Measurements from ENCODE around the gene FDPS. TPM values are rescaled to one million over a fixed set of nuclear protein-coding genes. Genes with fewer than 3 reads are reported as not detected.
A peak's percentile ranks its signal among the peaks of the same experiment; 100 is the strongest.

FDPS gene
- total RNA-seq, 2 experiments from 2014 or later, result 255 to 354 TPM

DNA sequence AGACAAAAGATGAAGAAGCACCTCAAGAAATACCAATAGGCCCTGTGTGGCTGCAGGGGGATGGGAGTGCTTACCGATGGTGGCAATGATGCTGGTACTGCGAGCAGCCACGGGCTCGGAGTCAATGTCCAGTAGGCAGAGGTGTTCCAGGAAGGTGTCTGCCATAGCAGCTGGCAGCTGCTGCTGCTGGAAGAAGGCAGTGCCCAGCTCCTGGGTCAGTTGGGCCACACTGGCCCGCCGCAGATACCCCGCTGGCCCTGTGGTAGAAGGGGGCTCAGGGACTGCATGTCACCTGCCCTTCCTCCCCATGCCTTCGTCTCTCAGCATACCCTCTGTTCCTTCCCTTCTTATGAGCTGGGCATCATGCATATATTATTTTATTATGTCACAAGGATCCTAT is 8.6 kb upstream of the FDPS start:
- no peaks in the 10 kb centered on the region for H3K4me1 Mint-ChIP-seq
- POLR2A ChIA-PET, result no interaction called here
- no peaks in the 10 kb centered on the region for H3K36me3 Mint-ChIP-seq (ENCODE audit: low read depth)
- H3K4me3 Mint-ChIP-seq, result no peak overlapping the region
- H3K9me3 Mint-ChIP-seq (ENCODE audit: low read depth), result no peaks in the 10 kb centered on the region
- no peak overlapping the region for H3K27ac Mint-ChIP-seq
- DNase-seq (no peak), ATAC-seq (no peak)
- intact Hi-C loops (cut with DNase I, micrococcal nuclease), result loop anchor here in 1 of 2 experiments (10.0 kb wide), 1 partner anchor 725 kb away; the partner anchor contains the start of gene SSR2
- peaks cover 19% of the 10 kb centered on the region for H3K27me3 Mint-ChIP-seq
- CTCF ChIA-PET, result interaction anchor here (0.6 kb wide), 1 partner anchor 100 kb away, joined by 3 read pairs; no protein-coding TSS in a partner anchor

DNA sequence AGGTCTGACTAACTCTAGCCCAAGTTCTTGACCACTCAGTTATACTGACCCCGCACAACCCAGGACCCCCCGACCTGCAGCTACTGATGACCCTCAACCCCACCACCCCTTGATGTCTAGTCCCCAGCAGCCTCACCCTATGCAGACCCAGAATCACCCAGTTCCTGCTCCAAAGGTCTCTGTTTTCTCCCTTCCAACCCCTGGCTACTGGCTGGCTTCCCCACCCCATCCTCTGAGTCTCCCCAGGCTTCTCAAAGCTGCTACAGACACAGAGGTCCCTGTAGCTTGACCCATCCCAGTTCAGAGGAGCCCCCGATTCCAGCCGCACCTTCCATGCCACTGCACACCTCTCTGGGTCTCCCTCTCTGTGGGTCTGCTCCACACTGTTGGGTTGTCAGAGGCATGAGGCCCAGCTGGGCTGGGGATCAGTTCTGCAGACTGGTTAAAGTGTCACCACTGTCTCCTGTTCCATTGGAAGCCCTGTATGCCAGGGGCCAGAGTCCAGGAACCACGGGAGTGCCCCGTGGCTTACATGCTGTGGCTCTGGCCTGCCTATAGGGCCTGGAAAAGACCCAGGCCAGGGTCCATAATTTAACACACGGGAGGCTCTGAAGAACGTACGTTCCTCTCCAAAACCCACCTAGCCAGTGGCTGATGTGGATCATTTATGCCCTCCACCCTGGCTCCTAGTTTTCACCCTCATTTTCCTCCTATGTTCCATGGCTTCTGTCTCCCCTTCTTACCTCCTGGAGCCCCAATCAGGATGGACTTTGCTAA is 7.9 kb upstream of the FDPS start:
- ChIA-PET CTCF (interaction anchor here (0.6 kb wide), 1 partner anchor 100 kb away, joined by 3 read pairs; no protein-coding TSS in a partner anchor), POLR2A (no interaction called here)
- no peak for DNase-seq
- H3K27ac Mint-ChIP-seq, result no peak overlapping the region
- intact Hi-C loops (cut with DNase I, micrococcal nuclease), result loop anchor here in 1 of 2 experiments (10.0 kb wide), 1 partner anchor 724 kb away; the partner anchor contains the start of gene SSR2
- no peaks in the 10 kb centered on the region for H3K36me3 Mint-ChIP-seq (ENCODE audit: low read depth)
- no peak overlapping the region for H3K4me3 Mint-ChIP-seq
- H3K9me3 Mint-ChIP-seq (ENCODE audit: low read depth), result no peaks in the 10 kb centered on the region
- ATAC-seq, result no peak
- peaks cover 16% of the 10 kb centered on the region for H3K27me3 Mint-ChIP-seq
- no peaks in the 10 kb centered on the region for H3K4me1 Mint-ChIP-seq

DNA sequence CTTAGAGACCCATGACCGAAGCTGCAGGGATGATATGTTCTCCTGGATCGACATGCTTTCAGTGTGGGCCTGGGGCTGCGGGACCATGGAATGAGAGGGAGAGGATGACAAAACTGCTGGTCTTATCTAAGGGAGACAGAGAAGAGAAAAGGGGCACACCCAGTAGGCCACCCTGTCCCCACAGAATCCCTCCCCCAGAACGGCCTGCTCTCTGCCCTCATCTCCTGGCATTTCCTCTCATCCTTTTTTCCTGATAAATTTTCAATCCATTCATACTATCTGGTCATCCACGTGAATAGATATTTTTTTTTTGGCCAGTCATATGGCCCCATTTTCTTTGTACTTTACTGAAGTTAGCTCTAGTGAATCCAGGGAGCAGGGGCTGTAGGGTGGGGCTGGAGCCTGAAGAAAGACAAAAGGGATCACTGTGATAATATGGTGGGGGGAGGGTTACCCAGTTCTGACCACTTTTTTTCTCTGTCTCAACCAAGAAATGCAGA is 7.3 kb upstream of the FDPS start, which contains the start of gene PKLR:
TSS of gene PKLR (minus strand) at position 97 of the 500 bp plus-strand sequence. CDS start at position 54, 43 bp downstream.
- ChIA-PET CTCF (no interaction called here), POLR2A (interaction anchor here (0.6 to 0.7 kb wide), 2 partner anchors 28 to 820 kb away, joined by 4 read pairs; partner anchors contain the start of gene CLK2)
- no peak for ATAC-seq

GRCh38 chr1:155304558-155305063 is 4.1 kb upstream of the FDPS start:
- Mint-ChIP-seq H3K4me1 (peaks cover 11% of the 10 kb centered on the region), H3K27ac (no peak overlapping the region), H3K36me3 (ENCODE audit: low read depth) (peaks cover 4% of the 10 kb centered on the region), H3K4me3 (no peak overlapping the region), H3K9me3 (ENCODE audit: low read depth) (no peaks in the 10 kb centered on the region), H3K27me3 (no peaks in the 10 kb centered on the region)
- intact Hi-C loops (cut with DNase I, micrococcal nuclease), result loop anchor here (5.0 to 10.0 kb wide), 3 partner anchors 42 to 720 kb away; partner anchors contain the start of genes DAP3 (in 1 of the 2), SCAMP3 (in 1 of the 2), SSR2 (in 1 of the 2) and YY1AP1 (in 1 of the 2)
- ATAC-seq, result no peak
- POLR2A ChIA-PET, result no interaction called here
- CTCF ChIA-PET, result interaction anchor here (0.9 to 1.6 kb wide), 3 partner anchors 26 to 168 kb away, joined by 3 to 7 read pairs (median 4); no protein-coding TSS in a partner anchor
- DNase-seq, result no peak

More for the DNA sequence above, 7.3 kb upstream of the FDPS start, which contains the start of gene PKLR:
- H3K27me3 Mint-ChIP-seq, result peaks cover 12% of the 10 kb centered on the region
- intact Hi-C loops (cut with DNase I, micrococcal nuclease), result loop anchor here in 1 of 2 experiments (10.0 kb wide), 1 partner anchor 723 kb away; the partner anchor contains the start of gene SSR2
- no peak within 1 kb of the TSS for H3K4me3 Mint-ChIP-seq
- no peak for DNase-seq
- H3K36me3 Mint-ChIP-seq (ENCODE audit: low read depth), result no peaks in the 10 kb centered on the region
- no peaks in the 10 kb centered on the region for H3K9me3 Mint-ChIP-seq (ENCODE audit: low read depth)
- H3K27ac Mint-ChIP-seq, result no peak within 1 kb of the TSS
- no peaks in the 10 kb centered on the region for H3K4me1 Mint-ChIP-seq

- H3K36me3 Mint-ChIP-seq (ENCODE audit: low read depth), result peaks cover 16% of the 10 kb centered on the region
- intact Hi-C loops (cut with DNase I, micrococcal nuclease), result loop anchor here (5.0 to 10.0 kb wide), 3 partner anchors 44 to 719 kb away; partner anchors contain the start of genes DAP3 (in 1 of the 2), SCAMP3 (in 1 of the 2), SSR2 (in 1 of the 2) and YY1AP1 (in 1 of the 2)
- ChIA-PET POLR2A (no interaction called here), CTCF (interaction anchor here (0.6 to 1.6 kb wide), 3 partner anchors 8 to 27 kb away, joined by 3 to 7 read pairs (median 3); no protein-coding TSS in a partner anchor)
- H3K4me3 Mint-ChIP-seq, result no peak overlapping the region
- peak overlapping the region; percentile 47 for H3K27ac Mint-ChIP-seq
- H3K4me1 Mint-ChIP-seq, result peaks cover 21% of the 10 kb centered on the region
- no peaks in the 10 kb centered on the region for H3K27me3 Mint-ChIP-seq
- H3K9me3 Mint-ChIP-seq (ENCODE audit: low read depth), result no peaks in the 10 kb centered on the region
- ATAC-seq, result no peak
- DNase-seq, result no peak
Measured at GRCh38 chr1:155305881-155306391, 2.7 kb upstream of the FDPS start.

DNA sequence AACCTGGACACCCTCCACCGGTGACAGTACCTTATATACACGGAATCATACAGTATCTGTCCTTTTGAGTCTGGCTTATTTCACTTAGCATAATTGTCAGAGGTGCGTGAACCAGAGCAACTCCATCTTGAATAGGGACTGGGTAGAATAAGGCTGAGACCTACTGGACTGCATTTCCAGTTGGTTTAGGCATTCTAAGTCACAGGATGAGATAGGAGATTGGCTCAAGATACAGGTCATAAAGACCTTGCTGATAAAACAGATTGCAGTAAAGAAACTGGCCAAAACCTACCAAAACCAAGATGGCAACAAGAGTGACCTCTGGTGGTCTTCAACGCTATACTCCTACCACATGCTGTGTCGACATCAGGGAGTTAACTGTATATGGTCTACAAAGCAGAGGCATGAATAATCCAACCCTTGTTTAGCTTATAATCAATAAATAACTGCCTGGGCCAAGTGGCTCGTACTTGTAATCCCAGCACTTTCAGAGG is 1.4 kb upstream of the FDPS start:
- no peaks in the 10 kb centered on the region for H3K9me3 Mint-ChIP-seq (ENCODE audit: low read depth)
- ChIA-PET POLR2A (interaction anchor here (0.7 to 1.2 kb wide), 3 partner anchors 17 to 1000 kb away, joined by 3 to 4 read pairs (median 3); no protein-coding TSS in a partner anchor), CTCF (interaction anchor here (0.8 to 2.4 kb wide), 10 partner anchors 9 to 80 kb away, joined by 3 to 28 read pairs (median 5); partner anchors contain the start of genes CLK2 and RUSC1)
- peak overlapping the region; percentile 98 for H3K27ac Mint-ChIP-seq
- H3K27me3 Mint-ChIP-seq, result no peaks in the 10 kb centered on the region
- ATAC-seq, result no peak
- peak overlapping the region; percentile 88 for H3K4me3 Mint-ChIP-seq
- intact Hi-C loops (cut with DNase I, micrococcal nuclease), result loop anchor here (5.0 to 10.0 kb wide), 3 partner anchors 45 to 718 kb away; partner anchors contain the start of genes DAP3 (in 1 of the 2), SCAMP3 (in 1 of the 2), SSR2 (in 1 of the 2) and YY1AP1 (in 1 of the 2)
- H3K4me1 Mint-ChIP-seq, result peaks cover 32% of the 10 kb centered on the region
- H3K36me3 Mint-ChIP-seq (ENCODE audit: low read depth), result peaks cover 26% of the 10 kb centered on the region
- peak; percentile 22 for DNase-seq

DNA sequence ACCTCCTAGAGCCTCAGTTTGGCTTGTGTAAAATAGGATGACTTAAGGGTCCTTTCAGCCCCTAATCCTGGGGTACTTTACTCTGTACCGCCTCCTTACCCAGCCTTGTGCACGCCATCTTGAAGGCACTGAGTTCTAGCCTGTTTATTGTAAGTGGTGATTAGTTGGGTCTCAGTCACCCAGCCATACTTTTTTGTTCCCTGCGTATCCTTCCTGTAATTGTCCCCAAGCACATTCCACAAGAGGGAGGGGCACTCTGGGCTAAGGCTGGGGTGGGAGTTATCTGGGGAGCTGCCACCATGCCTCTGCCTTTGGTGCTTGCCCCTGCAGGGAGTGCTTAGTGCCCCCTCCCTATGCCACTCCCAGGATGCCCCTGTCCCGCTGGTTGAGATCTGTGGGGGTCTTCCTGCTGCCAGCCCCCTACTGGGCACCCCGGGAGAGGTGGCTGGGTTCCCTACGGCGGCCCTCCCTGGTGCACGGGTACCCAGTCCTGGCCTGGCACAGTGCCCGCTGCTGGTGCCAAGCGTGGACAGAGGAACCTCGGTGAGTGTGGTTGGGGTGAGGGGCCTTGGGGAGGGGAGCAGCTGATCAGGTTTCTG is 856 bp downstream of the FDPS start:
- Mint-ChIP-seq H3K4me1 (peaks cover 34% of the 10 kb centered on the region), H3K36me3 (ENCODE audit: low read depth) (peaks cover 41% of the 10 kb centered on the region), H3K27me3 (no peaks in the 10 kb centered on the region), H3K4me3 (peak overlapping the region; percentile 88), H3K9me3 (ENCODE audit: low read depth) (no peaks in the 10 kb centered on the region), H3K27ac (peak overlapping the region; percentile 98)
- DNase-seq (peak; percentile 20), ATAC-seq (no peak)
- ChIA-PET POLR2A (no interaction called here), CTCF (no interaction called here)
- intact Hi-C loops (cut with DNase I, micrococcal nuclease), result loop anchor here (2.0 to 10.0 kb wide), 5 partner anchors 33 to 715 kb away; partner anchors contain the start of genes DAP3 (in 1 of the 2), HCN3 (in 1 of the 2), MTX1 (in 1 of the 2) and SCAMP3 (in 1 of the 2)

GRCh38 chr1:155313261-155313660 is 4.6 kb downstream of the FDPS start:
- DNase-seq (no peak), ATAC-seq (no peak)
- ChIA-PET CTCF (interaction anchor here (0.6 to 1.6 kb wide), 2 partner anchors 63 to 491 kb away, joined by 3 to 7 read pairs; no protein-coding TSS in a partner anchor), POLR2A (no interaction called here)
- intact Hi-C loops (cut with DNase I, micrococcal nuclease), result no loop called here
- H3K4me3 Mint-ChIP-seq, result no peak overlapping the region
- peaks cover 25% of the 10 kb centered on the region for H3K4me1 Mint-ChIP-seq
- no peaks in the 10 kb centered on the region for H3K27me3 Mint-ChIP-seq
- H3K9me3 Mint-ChIP-seq (ENCODE audit: low read depth), result no peaks in the 10 kb centered on the region
- no peak overlapping the region for H3K27ac Mint-ChIP-seq
- H3K36me3 Mint-ChIP-seq (ENCODE audit: low read depth), result peaks cover 55% of the 10 kb centered on the region

DNA sequence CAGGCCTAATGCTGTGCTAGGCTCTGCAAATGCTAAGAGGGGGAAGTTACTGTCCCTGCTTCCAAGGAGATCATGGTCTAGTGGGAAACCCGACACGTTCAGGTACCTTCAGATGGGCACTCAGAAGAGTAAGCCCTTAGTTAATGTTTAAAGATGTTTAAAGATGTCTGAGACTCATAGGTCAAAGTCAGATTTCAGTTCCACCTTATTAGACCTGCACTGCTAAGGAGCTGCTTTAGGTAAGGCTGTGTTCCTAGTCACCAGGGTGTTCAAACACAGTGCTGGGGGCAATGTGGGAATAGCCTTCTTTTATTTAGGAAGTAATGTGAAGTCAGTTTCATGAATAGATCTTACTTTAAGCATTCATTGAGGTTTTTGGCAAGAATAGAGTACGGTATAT is 8.3 kb downstream of the FDPS start:
- ATAC-seq, result no peak
- Mint-ChIP-seq H3K27me3 (no peaks in the 10 kb centered on the region), H3K9me3 (ENCODE audit: low read depth) (no peaks in the 10 kb centered on the region), H3K4me1 (peaks cover 33% of the 10 kb centered on the region), H3K27ac (no peak overlapping the region), H3K36me3 (ENCODE audit: low read depth) (peaks cover 51% of the 10 kb centered on the region), H3K4me3 (no peak overlapping the region)
- DNase-seq, result no peak
- ChIA-PET POLR2A (interaction anchor here (0.6 kb wide), 1 partner anchor 363 kb away, joined by 6 read pairs; no protein-coding TSS in a partner anchor), CTCF (interaction anchor here (1.0 to 1.3 kb wide), 3 partner anchors 9 to 66 kb away, joined by 3 to 5 read pairs (median 4); no protein-coding TSS in a partner anchor)
- intact Hi-C loops (cut with DNase I, micrococcal nuclease), result no loop called here

- Mint-ChIP-seq H3K4me1 (peaks cover 33% of the 10 kb centered on the region), H3K27me3 (no peaks in the 10 kb centered on the region), H3K9me3 (ENCODE audit: low read depth) (no peaks in the 10 kb centered on the region), H3K4me3 (no peak overlapping the region), H3K36me3 (ENCODE audit: low read depth) (peaks cover 41% of the 10 kb centered on the region), H3K27ac (no peak overlapping the region)
- ChIA-PET CTCF (interaction anchor here (0.6 to 1.5 kb wide), 6 partner anchors 10 to 1400 kb away, joined by 3 to 6 read pairs (median 4); partner anchors contain the start of genes CLK2 and FDPS), POLR2A (interaction anchor here (0.7 kb wide), 1 partner anchor 27 kb away, joined by 3 read pairs; no protein-coding TSS in a partner anchor)
- ATAC-seq (no peak), DNase-seq (no peak)
- intact Hi-C loops (cut with DNase I, micrococcal nuclease), result no loop called here
Measured at GRCh38 chr1:155318082-155318481, 9.4 kb downstream of the FDPS start.

Measured in activated CD4-positive, alpha-beta T cell treated with anti-CD3 and anti-CD28 coated beads for 36 hours (primary cell).